ENCODE results near the gene CXCR6. TPM values are rescaled to one million over a fixed set of nuclear protein-coding genes. Genes with fewer than 3 reads are reported as not detected.

CXCR6 gene
- total and polyA plus RNA-seq, 12 donors, result 0.17 to 1.2 (median 0.35) TPM; not detected in 4

- 31 to 46% methylated on average over 13 of the region's 13 CpGs for WGBS, 2 donors
- H3K4me3 ChIP-seq, result no peak overlapping the region
- ATAC-seq (peak; percentile 50 to 80 (median 72)), DNase-seq (peak in 1 of 2 donors; percentile 23)
- TF ChIP-seq, protein P1, sequence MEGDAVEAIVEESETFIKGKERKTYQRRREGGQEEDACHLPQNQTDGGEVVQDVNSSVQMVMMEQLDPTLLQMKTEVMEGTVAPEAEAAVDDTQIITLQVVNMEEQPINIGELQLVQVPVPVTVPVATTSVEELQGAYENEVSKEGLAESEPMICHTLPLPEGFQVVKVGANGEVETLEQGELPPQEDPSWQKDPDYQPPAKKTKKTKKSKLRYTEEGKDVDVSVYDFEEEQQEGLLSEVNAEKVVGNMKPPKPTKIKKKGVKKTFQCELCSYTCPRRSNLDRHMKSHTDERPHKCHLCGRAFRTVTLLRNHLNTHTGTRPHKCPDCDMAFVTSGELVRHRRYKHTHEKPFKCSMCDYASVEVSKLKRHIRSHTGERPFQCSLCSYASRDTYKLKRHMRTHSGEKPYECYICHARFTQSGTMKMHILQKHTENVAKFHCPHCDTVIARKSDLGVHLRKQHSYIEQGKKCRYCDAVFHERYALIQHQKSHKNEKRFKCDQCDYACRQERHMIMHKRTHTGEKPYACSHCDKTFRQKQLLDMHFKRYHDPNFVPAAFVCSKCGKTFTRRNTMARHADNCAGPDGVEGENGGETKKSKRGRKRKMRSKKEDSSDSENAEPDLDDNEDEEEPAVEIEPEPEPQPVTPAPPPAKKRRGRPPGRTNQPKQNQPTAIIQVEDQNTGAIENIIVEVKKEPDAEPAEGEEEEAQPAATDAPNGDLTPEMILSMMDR (IDR thresholded peaks at IDR 0.05), result no peak
- H3K27me3 ChIP-seq, result no peaks in the 10 kb centered on the region
- intact Hi-C loops (cut with DNase I), result loop anchor here in 1 of 10 donors (5.0 kb wide), 1 partner anchor 82 kb away; no protein-coding TSS in a partner anchor
- H3K27ac ChIP-seq, result peak overlapping the region; percentile 79 to 99 (median 92)
- H3K9me3 ChIP-seq, result no peaks in the 10 kb centered on the region
- peaks cover 39 to 100% (median 87%) of the 10 kb centered on the region in 9 donors for H3K4me1 ChIP-seq
- peaks cover 0 to 46% (median 29%) of the 10 kb centered on the region in 9 donors for H3K36me3 ChIP-seq
Measured at GRCh38 chr3:45985532-45986302, 42.5 kb downstream of the CXCR6 start.

- no peak overlapping the region for H3K4me3 ChIP-seq
- 29 to 47% methylated on average over 5 of the region's 5 CpGs for WGBS, 2 donors
- DNase-seq (peak; percentile 43 to 71), ATAC-seq (peak; percentile 68 to 87 (median 84))
- H3K27me3 ChIP-seq, result no peaks in the 10 kb centered on the region
- H3K4me1 ChIP-seq, result peaks cover 39 to 99% (median 90%) of the 10 kb centered on the region in 9 donors
- intact Hi-C loops (cut with DNase I), result loop anchor here in 1 of 10 donors (5.0 kb wide), 1 partner anchor 81 kb away; no protein-coding TSS in a partner anchor
- peak overlapping the region; percentile 79 to 99 (median 92) for H3K27ac ChIP-seq
- H3K9me3 ChIP-seq, result no peaks in the 10 kb centered on the region
- H3K36me3 ChIP-seq, result peaks cover 0 to 39% (median 21%) of the 10 kb centered on the region in 9 donors
- TF ChIP-seq, protein P1 (IDR thresholded peaks at IDR 0.05), result no peak
Measured at GRCh38 chr3:45986303-45986982, 43.2 kb downstream of the CXCR6 start.

GRCh38 chr3:45987368-45988291 is 44.4 kb downstream of the CXCR6 start:
- TF ChIP-seq, protein P1 (IDR thresholded peaks at IDR 0.05), result no peak
- ATAC-seq (peak in 7 of 8 donors; percentile 4 to 23 (median 10)), DNase-seq (peak in 1 of 2 donors; percentile 25)
- 13 to 18% methylated on average over 8 of the region's 8 CpGs for WGBS, 2 donors
- peaks cover 0 to 27% (median 10%) of the 10 kb centered on the region in 9 donors for H3K36me3 ChIP-seq
- H3K27me3 ChIP-seq, result no peaks in the 10 kb centered on the region
- no peaks in the 10 kb centered on the region for H3K9me3 ChIP-seq
- H3K4me3 ChIP-seq, result no peak overlapping the region
- peak overlapping the region; percentile 79 to 99 (median 92) for H3K27ac ChIP-seq
- intact Hi-C loops (cut with DNase I), result loop anchor here in 1 of 10 donors (5.0 kb wide), 1 partner anchor 80 kb away; no protein-coding TSS in a partner anchor
- H3K4me1 ChIP-seq, result peaks cover 42 to 99% (median 96%) of the 10 kb centered on the region in 9 donors

Measured in heart right ventricle (tissue), 16 donors.